Measurements from ENCODE around the gene RFT1.
A peak's percentile ranks its signal among the peaks of the same experiment; 100 is the strongest.

The RFT1 gene, protein sequence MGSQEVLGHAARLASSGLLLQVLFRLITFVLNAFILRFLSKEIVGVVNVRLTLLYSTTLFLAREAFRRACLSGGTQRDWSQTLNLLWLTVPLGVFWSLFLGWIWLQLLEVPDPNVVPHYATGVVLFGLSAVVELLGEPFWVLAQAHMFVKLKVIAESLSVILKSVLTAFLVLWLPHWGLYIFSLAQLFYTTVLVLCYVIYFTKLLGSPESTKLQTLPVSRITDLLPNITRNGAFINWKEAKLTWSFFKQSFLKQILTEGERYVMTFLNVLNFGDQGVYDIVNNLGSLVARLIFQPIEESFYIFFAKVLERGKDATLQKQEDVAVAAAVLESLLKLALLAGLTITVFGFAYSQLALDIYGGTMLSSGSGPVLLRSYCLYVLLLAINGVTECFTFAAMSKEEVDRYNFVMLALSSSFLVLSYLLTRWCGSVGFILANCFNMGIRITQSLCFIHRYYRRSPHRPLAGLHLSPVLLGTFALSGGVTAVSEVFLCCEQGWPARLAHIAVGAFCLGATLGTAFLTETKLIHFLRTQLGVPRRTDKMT

DNA sequence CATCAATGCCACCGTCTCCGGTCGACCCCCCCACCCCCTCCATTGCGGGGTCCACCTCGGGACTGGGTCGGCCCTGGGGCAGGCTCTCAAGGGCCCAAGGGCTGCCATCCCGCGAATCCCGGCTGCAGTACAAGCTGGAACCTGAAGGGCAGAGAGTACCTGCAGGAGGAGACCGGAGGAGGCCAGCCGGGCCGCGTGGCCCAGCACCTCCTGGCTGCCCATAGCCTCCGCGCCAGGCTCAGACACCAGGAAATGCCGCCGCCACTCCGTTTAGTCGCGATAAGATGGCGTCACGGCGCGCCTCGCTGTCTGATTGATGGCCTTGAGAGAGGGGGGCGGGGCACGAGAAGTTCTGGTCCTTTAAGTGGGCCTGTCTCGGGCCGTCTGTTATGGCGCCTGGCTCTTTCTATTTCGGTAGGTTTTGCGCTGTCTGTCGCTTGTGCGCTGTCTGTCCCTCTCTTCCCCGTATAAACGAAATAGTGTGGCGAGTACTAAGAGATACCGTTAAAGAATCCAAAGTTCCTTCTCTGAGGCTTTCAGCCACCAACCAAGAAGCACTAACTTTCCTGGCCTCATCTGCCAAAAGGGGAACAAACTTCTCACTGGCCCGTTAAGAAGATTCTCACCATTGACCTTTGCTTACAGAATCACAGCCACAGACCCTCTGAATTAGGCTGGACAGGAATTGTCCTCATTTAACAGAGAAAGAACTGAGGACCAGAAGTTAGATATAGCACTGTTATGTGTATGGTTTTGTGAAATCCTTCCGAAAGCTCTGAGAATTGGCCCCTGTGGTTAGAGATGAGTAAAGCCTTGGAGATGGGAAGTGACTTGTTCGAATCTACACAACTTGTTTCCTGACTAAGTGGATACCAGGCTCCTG, at the start of gene RFT1:
Gene RFT1, minus strand, starts transcription at position 257 of the 883 bp plus-strand sequence. Its CDS starts 35 bp downstream, at position 222.
- DNase-seq: peak; percentile 99

DNA sequence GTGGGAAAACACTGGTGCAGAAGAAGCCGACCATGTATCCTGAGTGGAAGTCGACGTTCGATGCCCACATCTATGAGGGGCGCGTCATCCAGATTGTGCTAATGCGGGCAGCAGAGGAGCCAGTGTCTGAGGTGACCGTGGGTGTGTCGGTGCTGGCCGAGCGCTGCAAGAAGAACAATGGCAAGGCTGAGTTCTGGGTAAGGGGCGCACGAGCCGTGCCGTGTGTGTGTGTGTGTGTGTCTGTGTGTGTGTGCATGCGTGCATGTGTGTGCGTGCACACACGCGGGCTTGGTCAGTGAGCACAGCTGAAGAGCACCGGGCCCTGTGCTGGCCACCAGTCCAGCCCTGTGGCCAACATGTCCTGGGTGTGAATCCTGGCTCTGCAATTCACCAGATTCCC, 49.3 kb upstream of the RFT1 start:
- no peak for DNase-seq

DNA sequence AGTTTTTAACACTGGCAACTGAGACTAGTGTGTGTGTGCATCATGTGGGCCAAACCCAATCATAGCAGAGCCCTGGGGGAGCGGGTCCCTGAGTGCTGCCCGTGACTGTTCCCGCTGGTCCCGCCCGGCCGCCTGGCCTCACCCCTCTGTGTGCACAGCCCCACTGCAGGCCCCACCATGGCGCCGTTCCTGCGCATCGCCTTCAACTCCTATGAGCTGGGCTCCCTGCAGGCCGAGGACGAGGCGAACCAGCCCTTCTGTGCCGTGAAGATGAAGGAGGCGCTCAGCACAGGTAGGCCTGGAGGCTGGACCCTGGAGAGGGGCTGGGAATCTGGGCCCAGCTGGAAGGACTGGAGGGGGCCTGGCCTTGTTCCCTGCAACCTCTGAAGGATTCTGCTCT, 48.0 kb upstream of the RFT1 start:
- no peak for DNase-seq

DNA sequence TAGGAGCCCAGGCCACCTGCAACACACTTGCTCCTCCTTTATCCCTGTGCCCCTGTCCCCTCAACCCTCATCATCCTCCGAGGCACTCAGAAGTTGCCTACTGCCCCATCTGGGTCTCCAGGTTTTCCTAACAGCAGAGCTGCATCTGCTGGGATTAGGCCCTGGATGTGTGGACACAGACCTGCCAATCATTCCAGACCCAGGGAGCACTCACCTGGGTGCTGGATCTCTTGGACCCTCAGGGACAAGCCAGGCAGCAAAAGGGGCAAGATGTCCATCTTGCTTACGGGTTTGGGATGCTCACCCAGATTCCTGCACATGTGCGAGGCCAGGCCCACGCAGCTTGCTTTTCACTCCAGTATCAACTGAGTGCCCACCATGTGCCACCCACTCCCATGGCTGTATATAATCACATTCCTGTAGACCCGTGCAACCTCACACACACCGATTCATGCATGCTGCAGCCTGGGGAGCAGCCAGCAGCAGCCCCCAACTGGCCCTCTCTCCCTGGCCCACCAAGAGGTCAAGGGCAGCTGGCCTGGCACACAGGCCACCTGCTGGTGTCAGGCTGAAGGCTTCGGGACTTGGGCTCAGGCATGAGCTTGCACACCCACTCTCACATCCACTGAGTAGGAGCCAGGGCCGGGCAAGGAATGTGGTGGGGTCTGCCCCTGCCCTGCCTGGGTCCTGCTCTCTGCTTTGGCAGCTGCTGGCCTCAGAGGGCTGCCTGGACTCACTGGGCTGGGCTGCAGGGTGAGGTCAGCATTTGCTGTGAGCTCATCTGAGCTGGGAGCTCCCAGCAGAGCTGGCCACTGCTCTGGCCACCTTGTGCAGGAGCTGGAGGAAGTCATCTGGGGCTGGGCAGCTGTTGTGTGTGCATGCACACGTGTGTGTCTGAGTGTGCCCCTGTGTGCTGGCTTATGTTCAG, 45.6 kb upstream of the RFT1 start:
- no peak for DNase-seq

DNA sequence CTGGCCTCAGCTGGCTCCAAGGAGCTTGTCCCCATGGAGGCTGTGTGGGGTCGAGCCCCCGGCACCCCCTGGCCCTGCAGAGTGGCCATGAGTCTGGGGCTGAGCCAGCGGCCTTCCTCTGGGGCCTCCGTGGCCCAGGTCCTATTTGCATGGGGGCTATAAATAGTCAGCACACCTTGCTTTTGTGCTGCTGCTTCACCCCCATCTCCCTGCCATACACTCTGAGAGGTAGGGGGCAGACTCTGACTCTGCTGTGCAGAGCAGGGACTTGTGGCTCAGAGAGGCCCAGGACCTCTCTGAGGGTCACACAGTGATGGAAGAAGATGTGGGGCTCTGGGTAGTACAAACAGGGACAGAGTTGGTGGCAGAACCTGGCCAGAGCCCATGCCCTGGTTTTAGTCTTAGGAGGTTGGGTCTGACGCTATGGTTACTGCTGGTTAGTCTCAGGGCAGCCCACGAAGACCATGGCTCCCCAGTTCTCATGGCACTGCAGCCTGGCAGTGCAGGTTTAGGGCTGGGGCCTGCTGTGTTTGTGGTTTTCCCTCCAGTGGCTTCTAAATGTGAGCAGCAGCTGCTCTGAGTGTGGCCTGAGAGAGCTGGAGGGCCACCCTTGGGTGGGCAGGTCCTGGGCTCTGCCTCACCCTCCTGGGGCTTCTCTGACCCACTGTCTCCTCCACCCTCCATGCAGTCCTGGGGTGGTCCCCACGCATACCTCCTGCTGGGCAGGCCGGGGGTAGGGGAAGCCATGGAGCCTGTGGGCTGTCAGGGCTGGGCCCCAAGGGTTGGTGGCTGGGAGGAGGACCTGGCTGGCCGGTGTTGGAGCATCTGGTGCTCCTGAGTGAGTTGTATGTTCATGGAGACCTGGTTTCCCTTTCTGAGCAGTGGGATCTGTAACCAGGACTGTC, 44.4 kb upstream of the RFT1 start:
- no peak for DNase-seq

DNA sequence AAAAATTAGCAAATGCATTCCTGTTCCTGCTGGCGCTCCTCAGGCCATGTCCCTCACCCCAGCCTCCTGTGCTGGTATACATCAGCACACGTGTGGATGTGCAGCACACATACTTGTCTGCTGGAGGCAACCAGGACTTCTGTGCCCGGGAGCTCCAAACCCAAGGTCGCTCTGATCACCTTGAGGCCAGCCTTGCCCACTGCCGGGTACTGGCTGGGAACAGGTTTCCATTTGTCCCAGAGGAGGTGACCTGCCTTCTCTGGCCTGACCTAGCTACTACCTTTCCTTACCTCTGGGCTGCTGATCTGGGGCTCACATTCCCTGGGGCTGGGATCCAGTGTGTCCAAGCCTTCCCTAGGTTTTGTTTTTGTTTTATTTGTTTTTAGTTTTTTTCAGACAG, 42.9 kb upstream of the RFT1 start:
- no peak for DNase-seq

DNA sequence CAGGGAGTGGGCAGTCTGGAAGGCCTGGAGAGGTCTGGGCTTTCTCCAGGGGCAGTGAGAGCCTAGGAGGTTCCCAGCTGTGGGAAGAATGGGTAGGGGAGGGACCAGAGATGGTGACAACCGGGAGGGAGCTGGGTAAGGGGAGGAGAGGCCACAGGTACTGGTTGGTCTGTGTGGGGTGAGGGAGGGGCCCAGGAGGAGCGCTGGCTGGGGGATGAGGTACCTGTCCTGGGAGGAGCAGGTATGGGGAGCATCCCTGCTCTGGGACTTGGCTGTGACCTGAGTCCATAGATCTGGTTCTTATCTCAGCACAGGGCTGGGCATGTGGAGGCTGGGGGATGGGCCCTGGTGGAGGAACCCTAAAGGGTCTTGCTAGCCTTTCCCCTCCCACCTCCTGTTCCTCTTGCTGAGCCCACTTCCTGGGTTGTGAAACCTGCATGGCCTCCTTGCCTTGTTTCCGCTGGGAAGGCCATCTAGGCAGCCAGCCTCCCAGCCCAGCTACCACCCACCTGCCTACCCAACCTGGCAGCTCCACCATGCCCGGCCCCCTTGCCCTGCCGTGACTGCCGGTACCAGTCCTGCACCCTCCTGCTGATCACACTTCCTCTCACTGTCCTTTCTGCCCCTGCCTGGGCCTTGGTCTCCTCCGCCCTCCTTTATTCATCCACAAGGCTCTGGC, 41.7 kb upstream of the RFT1 start:
- peak; percentile 53 for DNase-seq

DNA sequence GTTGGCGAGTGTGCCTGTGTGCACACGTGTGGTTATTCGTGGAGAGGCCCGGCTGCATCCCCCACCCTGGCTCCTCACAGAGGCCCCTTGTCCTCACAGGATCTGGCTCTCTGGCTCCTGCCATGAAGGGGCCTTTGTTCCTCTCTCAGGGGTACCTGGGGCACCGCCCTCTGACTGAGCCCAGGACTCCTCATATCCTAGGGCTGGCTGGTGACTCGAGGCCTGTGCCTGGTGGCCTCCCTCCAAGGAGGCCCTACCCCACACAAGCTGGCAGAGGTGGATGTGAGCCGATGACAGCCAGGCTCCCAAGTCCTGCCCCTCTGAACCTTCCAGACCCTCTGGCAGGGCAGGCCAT, 40.8 kb upstream of the RFT1 start:
- DNase-seq: no peak

DNA sequence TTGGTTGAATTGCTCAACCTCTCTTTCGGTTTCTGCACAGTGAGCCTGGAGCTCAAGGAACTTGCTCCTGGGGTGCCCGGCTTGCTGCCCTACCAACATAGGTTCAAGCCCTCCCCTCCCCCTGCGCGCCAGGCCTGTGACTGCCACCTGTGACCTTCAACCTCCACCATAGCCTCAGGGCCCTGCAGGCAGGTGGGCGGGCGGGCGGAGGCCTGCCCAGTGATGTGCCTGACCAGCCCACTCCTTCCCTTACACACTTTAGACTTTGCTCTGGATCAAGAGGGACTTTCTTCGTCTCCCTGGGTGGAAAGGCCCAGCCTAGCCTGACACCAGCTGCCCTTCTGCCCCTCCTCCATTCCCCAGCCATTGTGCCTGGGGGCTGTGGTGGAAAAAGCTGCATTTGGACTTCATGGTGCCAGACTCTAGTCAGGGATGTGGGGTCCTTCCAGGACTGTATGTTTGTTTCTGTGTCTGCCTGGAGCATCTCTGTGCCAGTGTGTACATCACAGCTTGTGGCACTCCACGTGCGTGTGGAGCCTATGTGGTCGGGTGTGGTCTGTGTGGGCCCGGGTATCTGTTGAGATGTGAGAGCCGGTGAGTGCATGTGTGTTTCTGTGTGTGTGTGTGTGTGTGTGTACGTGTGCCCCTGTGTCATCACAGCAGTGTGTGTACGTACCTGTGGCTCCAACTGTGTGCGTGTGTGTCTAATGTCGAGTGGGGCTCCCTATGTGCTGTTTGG, 40.3 kb upstream of the RFT1 start:
- peak; percentile 75 for DNase-seq

DNA sequence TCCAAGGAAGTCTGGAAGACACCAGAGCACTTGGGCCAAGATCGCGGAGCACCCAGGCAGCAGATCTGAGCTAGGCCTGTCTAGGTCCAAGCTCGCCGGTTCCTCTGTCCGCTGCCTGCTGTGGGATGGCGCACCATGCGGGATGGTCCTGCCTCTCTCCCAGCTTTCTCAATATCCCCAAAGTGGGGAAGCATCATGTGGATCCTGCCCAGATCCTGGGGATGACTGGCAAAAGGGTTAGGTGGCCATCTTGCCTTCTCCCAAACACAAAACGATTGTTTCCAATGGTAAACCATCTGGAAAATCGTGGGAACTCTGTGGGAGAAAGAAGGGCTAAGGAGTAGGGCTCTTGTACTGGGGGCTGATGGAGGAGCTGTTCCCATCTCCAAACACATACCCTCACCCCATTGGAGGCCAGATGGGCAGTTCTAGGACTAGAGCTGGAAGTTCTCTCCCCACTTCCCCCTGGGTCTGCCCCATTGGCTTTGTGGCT, 39.6 kb upstream of the RFT1 start:
- no peak for DNase-seq

DNA sequence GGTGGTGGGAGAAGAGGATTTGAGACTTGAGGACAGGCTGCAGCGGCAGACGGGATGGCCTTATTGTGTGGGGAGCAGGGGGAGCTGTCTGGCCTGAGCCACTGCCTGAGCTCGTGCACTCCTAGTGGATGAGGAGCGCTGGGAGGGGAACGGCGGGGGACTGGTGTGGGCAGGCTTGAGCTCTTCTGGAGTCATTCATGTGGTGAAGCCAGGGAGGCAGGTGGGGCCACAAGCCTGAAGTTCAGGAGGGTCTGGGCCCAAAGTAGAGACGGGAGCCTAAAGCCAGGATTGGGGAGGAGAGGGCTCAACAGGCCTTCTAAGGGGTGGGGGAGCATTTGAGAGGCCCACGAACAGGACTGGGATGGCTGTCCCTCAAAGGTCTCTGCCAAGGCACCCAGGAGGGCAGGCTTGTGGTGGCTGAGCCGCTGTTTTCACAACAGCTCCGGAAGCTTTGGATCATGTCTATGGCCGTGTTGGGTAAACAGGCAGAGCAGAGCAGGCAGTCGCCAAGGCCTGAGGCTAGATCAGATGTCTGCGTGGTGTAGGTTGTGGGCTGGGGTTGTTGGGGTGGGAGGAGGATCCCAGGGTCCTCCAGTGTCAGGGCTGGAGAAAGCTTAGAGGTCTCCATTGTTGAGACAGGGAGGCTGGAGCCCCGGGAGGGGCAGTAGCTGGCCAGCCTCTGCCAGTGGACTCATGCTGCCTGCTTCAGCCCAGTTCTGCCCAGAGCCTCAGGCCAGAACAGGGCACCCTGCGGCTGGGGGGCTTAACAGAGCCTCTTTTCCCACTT, 39.0 kb upstream of the RFT1 start:
- peak; percentile 67 for DNase-seq

DNA sequence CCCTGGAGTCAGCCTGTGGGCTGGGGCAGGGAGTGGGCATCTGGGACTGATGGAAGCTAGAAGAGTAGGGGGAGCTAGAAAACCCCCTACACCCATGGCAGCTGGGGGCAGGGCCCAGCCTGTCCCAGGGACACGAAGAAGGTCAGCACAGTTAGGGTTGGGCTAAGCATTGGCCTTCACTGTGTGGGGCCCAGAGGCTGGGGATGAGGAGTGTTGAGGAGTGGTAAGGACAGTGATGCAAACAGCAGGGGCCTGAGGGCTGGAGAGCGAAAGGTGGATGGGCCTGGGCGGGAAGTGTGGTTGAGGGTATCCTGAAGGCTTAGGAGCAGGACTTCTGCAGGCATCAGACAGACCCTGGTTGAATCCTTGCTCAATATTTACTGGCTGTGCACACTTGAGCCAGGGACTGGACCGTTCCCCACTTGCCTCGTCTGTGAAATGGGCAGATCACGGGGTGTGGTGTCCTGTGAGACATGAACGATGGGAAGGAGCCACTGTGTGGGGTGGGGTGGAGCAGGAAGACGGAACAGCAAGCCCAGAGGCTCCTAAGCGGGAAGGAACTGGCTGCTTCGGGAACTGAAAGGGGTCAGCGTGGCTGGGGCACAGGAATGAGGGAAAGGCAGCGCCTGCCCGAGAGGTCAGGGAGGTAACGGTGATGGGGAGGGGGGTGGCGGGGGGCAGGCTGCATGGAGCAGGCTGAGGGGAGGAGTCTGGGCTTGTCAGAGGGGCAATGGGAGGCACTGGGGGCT, 38.1 kb upstream of the RFT1 start:
- no peak for DNase-seq

DNA sequence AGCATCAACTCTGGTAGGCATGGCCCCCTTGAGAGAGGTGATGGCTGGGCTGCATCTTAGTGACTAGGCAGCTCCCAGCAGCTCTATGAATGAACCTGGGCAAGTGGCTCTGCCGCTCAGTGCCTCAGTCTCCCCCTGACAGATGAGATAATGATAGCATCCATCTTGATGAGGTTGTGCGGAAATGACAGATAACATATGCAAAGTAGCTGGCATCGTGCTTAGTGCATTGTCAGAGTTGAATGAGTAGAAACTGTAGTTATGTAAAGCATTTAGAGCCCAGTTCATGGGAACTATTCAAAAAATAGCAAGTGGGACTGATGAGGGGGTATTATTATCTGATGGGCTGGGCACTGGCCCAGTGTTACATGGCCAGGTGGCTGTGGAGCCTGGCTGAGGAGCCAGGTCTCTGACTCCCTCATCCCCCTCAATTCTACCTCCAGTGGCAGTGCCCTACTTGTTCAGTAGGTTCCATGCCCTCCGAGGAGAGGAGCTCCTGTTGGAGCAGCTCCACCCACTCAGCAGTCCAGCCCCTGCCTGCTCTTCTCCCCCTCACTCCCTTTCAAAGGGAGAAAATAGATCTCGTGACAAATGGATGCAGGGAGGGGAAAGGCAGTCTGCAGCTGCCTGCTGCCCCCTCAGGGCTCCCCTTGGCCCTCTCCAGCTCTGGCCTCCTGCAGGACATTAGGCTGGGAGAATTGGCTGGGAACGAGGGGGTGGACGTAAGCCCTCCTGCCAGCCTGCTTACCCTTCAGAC, 37.4 kb upstream of the RFT1 start:
- DNase-seq: no peak

DNA sequence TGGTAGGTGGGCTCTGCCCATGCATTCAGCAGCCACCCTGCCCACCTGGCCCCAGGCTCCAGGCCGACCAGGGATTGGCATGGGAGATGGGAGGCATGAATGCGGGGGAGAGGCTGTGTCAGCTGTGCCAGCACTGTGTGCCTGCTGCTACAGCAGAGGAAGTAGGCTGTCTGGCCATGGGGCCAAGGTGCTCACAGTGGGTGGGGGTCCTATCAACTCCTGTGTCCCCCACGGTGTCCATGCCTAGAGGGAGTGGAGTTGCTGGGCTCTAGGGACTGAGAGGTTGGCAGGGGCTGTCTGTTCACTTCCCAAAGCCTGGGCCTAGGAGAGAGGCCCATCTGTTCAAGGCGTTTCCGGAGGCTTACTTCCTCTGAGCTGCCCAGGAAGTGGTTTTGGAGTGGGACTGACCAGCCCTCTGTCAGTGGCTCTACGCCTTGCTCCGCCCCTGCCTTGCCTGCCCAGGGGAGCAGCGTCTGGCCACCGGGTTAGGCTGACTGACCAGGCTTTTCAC, 36.6 kb upstream of the RFT1 start:
- peak; percentile 73 for DNase-seq

DNA sequence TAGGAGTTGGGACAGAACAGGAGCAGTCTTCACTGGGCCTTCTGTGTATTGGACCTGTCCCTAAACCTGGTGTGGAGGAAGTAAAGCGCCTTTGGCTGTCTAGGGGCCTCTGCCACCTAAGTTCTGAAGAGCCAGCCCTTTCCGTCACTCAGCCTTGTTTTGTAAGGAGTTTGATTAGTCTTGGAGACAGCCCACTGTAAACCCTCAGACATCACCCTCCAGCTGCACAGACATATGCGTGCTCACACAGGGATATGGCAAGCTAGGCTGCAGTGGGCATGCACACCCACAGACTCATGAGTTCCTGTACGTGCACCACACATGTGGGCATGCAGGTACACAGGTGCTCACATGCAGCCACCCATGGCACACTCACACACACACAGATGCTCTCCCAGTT, 36.0 kb upstream of the RFT1 start:
- no peak for DNase-seq

DNA sequence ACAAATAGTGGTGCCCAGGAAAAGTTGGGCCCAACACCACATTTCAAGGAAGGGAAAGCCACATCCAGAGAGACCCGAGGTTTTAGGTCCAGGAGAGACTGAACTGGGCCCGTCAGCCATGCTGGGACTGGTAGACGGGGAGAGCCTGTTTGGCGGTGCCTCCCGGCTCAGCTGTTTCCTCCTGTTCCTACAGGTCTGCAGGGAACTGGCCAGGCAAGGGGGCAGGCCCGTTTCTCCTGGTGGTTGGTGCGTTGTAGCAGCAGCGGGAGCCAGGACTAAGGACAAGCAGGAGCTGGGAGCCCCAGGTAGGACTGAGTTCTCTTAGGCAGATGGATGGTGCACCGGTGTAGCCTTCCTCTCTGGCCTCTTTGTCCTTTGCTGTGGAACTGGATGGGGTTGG, 34.7 kb upstream of the RFT1 start:
- DNase-seq: no peak
